Memory B cell (primary cell): ENCODE results near the gene C10orf67.
"Not testable (repeated sequence)": the region's sequence is repeated elsewhere in the genome, so short reads cannot be mapped to it uniquely, and the experiment has no call there.

Experiments used
- ATAC-seq: fragments of 150-1000 bp; cut with Tn5 transposase; 2 replicates; pipeline ENCODE4 v1.10.0; 2021; ENCODE audit warnings: low read depth, mild to moderate bottlenecking, moderate library complexity
- DNase-seq, 2 donors: peaks; one replicate each; pipeline ENCODE4 v3.0.0; 2022; ENCODE audit warnings: low spot score in 2 of 2
- H3K27ac Mint-ChIP-seq: one replicate; pipeline ENCODE4 v1.8.0; 2022; ENCODE audit warnings: mild to moderate bottlenecking, moderate library complexity, mixed read lengths
- H3K27me3 Mint-ChIP-seq: one replicate; pipeline ENCODE4 v1.8.0; 2022; ENCODE audit warnings: mixed read lengths
- H3K36me3 Mint-ChIP-seq: one replicate; pipeline ENCODE4 v1.8.0; 2022; ENCODE audit warnings: mild to moderate bottlenecking, mixed read lengths
- H3K4me1 Mint-ChIP-seq: one replicate; pipeline ENCODE4 v1.8.0; 2022; ENCODE audit warnings: mixed read lengths
- H3K4me3 Mint-ChIP-seq: one replicate; pipeline ENCODE4 v1.8.0; 2022; ENCODE audit warnings: mild to moderate bottlenecking, moderate library complexity, mixed read lengths
- H3K9me3 Mint-ChIP-seq: one replicate; pipeline ENCODE4 v1.8.0; 2022; ENCODE audit warnings: mixed read lengths

Gene C10orf67

GRCh38 chr10:23324351-23324750 is 20.2 kb downstream of the C10orf67 start:
- Mint-ChIP-seq H3K36me3 (no peaks in the 10 kb centered on the region), H3K27me3 (peaks cover 18% of the 10 kb centered on the region), H3K4me1 (peaks cover 4% of the 10 kb centered on the region), H3K27ac (no peak overlapping the region), H3K4me3 (no peak overlapping the region), H3K9me3 (no peaks in the 10 kb centered on the region)
- ATAC-seq (no peak), DNase-seq (no peak)

- Mint-ChIP-seq H3K4me3 (no peak overlapping the region), H3K27ac (no peak overlapping the region), H3K9me3 (no peaks in the 10 kb centered on the region), H3K27me3 (peaks cover 22% of the 10 kb centered on the region), H3K4me1 (peaks cover 4% of the 10 kb centered on the region), H3K36me3 (peaks cover 3% of the 10 kb centered on the region)
- DNase-seq, result no peak
- no peak for ATAC-seq
These were observed 22.5 kb downstream of the C10orf67 start for GRCh38 chr10:23322082-23322481.

GRCh38 chr10:23319835-23320234 is 24.8 kb downstream of the C10orf67 start:
- Mint-ChIP-seq H3K4me3 (no peak overlapping the region), H3K4me1 (peaks cover 5% of the 10 kb centered on the region), H3K27me3 (peaks cover 20% of the 10 kb centered on the region), H3K27ac (no peak overlapping the region), H3K36me3 (peaks cover 3% of the 10 kb centered on the region), H3K9me3 (no peaks in the 10 kb centered on the region)
- ATAC-seq (no peak), DNase-seq (no peak)

GRCh38 chr10:23318359-23318758 is 26.2 kb downstream of the C10orf67 start:
- Mint-ChIP-seq H3K36me3 (peaks cover 3% of the 10 kb centered on the region), H3K27ac (no peak overlapping the region), H3K27me3 (peaks cover 16% of the 10 kb centered on the region), H3K4me3 (no peak overlapping the region), H3K9me3 (no peaks in the 10 kb centered on the region), H3K4me1 (peaks cover 7% of the 10 kb centered on the region)
- DNase-seq, result no peak
- ATAC-seq, result no peak

- peaks cover 7% of the 10 kb centered on the region for H3K4me1 Mint-ChIP-seq
- no peak overlapping the region for H3K27ac Mint-ChIP-seq
- H3K27me3 Mint-ChIP-seq, result peaks cover 14% of the 10 kb centered on the region
- H3K4me3 Mint-ChIP-seq, result no peak overlapping the region
- peaks cover 3% of the 10 kb centered on the region for H3K36me3 Mint-ChIP-seq
- H3K9me3 Mint-ChIP-seq, result no peaks in the 10 kb centered on the region
- no peak for DNase-seq
- ATAC-seq, result no peak
These were observed 27.2 kb downstream of the C10orf67 start for GRCh38 chr10:23317416-23317815.

- H3K36me3 Mint-ChIP-seq, result peaks cover 3% of the 10 kb centered on the region
- H3K9me3 Mint-ChIP-seq, result no peaks in the 10 kb centered on the region
- H3K27ac Mint-ChIP-seq, result no peak overlapping the region
- DNase-seq (no peak), ATAC-seq (no peak)
- H3K27me3 Mint-ChIP-seq, result peaks cover 11% of the 10 kb centered on the region
- no peak overlapping the region for H3K4me3 Mint-ChIP-seq
- peaks cover 7% of the 10 kb centered on the region for H3K4me1 Mint-ChIP-seq
These were observed 28.2 kb downstream of the C10orf67 start for GRCh38 chr10:23316406-23316805.

GRCh38 chr10:23315966-23316365 is 28.6 kb downstream of the C10orf67 start:
- ATAC-seq, result no peak
- peaks cover 11% of the 10 kb centered on the region for H3K27me3 Mint-ChIP-seq
- DNase-seq, result no peak
- no peak overlapping the region for H3K4me3 Mint-ChIP-seq
- H3K36me3 Mint-ChIP-seq, result peaks cover 3% of the 10 kb centered on the region
- peaks cover 7% of the 10 kb centered on the region for H3K4me1 Mint-ChIP-seq
- H3K9me3 Mint-ChIP-seq, result no peaks in the 10 kb centered on the region
- H3K27ac Mint-ChIP-seq, result no peak overlapping the region

GRCh38 chr10:23314835-23315239 is 29.8 kb downstream of the C10orf67 start:
- Mint-ChIP-seq H3K27ac (no peak overlapping the region), H3K4me1 (peaks cover 6% of the 10 kb centered on the region), H3K9me3 (no peaks in the 10 kb centered on the region), H3K36me3 (peaks cover 3% of the 10 kb centered on the region), H3K4me3 (no peak overlapping the region), H3K27me3 (peaks cover 10% of the 10 kb centered on the region)
- DNase-seq (peak; percentile 59 to 69), ATAC-seq (peak; percentile 46)

GRCh38 chr10:23311034-23311433 is 33.6 kb downstream of the C10orf67 start:
- DNase-seq, result no peak
- H3K4me1 Mint-ChIP-seq, result peaks cover 3% of the 10 kb centered on the region
- H3K4me3 Mint-ChIP-seq, result no peak overlapping the region
- H3K27me3 Mint-ChIP-seq, result peaks cover 8% of the 10 kb centered on the region
- H3K27ac Mint-ChIP-seq, result no peak overlapping the region
- ATAC-seq, result no peak
- no peaks in the 10 kb centered on the region for H3K9me3 Mint-ChIP-seq
- no peaks in the 10 kb centered on the region for H3K36me3 Mint-ChIP-seq

GRCh38 chr10:23310404-23310803 is 34.2 kb downstream of the C10orf67 start:
- no peak for ATAC-seq
- H3K36me3 Mint-ChIP-seq, result no peaks in the 10 kb centered on the region
- no peak overlapping the region for H3K4me3 Mint-ChIP-seq
- peaks cover 8% of the 10 kb centered on the region for H3K27me3 Mint-ChIP-seq
- no peak for DNase-seq
- H3K4me1 Mint-ChIP-seq, result peaks cover 3% of the 10 kb centered on the region
- no peaks in the 10 kb centered on the region for H3K9me3 Mint-ChIP-seq
- no peak overlapping the region for H3K27ac Mint-ChIP-seq

- DNase-seq, H3K27ac Mint-ChIP-seq, H3K4me3 Mint-ChIP-seq: not testable (repeated sequence)
These were observed 44.6 kb downstream of the C10orf67 start for GRCh38 chr10:23299961-23300360.

GRCh38 chr10:23294638-23295247 is 49.9 kb downstream of the C10orf67 start:
- H3K27ac Mint-ChIP-seq, result no peak overlapping the region
- H3K9me3 Mint-ChIP-seq, result no peaks in the 10 kb centered on the region
- H3K36me3 Mint-ChIP-seq, result no peaks in the 10 kb centered on the region
- no peak overlapping the region for H3K4me3 Mint-ChIP-seq
- ATAC-seq (no peak), DNase-seq (no peak)
- peaks cover 2% of the 10 kb centered on the region for H3K4me1 Mint-ChIP-seq
- peaks cover 5% of the 10 kb centered on the region for H3K27me3 Mint-ChIP-seq

More at GRCh38 chr10:23299961-23300360, 44.6 kb downstream of the C10orf67 start:
- not testable (repeated sequence) for ATAC-seq, H3K9me3 Mint-ChIP-seq, H3K27me3 Mint-ChIP-seq, H3K36me3 Mint-ChIP-seq, H3K4me1 Mint-ChIP-seq

- H3K4me1 Mint-ChIP-seq, result peaks cover 2% of the 10 kb centered on the region
- no peaks in the 10 kb centered on the region for H3K36me3 Mint-ChIP-seq
- H3K4me3 Mint-ChIP-seq, result no peak overlapping the region
- no peak overlapping the region for H3K27ac Mint-ChIP-seq
- no peaks in the 10 kb centered on the region for H3K9me3 Mint-ChIP-seq
- H3K27me3 Mint-ChIP-seq, result peaks cover 5% of the 10 kb centered on the region
- no peak for DNase-seq
- ATAC-seq, result no peak
These were observed 50.5 kb downstream of the C10orf67 start for GRCh38 chr10:23293973-23294590.

- peaks cover 5% of the 10 kb centered on the region for H3K27me3 Mint-ChIP-seq
- ATAC-seq, result peak; percentile 35
These were observed 51.4 kb downstream of the C10orf67 start for GRCh38 chr10:23293145-23293724.

More at GRCh38 chr10:23293145-23293724, 51.4 kb downstream of the C10orf67 start:
- Mint-ChIP-seq H3K4me3 (no peak overlapping the region), H3K4me1 (peaks cover 2% of the 10 kb centered on the region), H3K27ac (no peak overlapping the region), H3K9me3 (no peaks in the 10 kb centered on the region), H3K36me3 (no peaks in the 10 kb centered on the region)
- no peak for DNase-seq
